ENCODE measurements around the gene ZFP92.
"Not testable (repeated sequence)": the region's sequence is repeated elsewhere in the genome, so short reads cannot be mapped to it uniquely, and the experiment has no call there.

The ZFP92 gene

DNA sequence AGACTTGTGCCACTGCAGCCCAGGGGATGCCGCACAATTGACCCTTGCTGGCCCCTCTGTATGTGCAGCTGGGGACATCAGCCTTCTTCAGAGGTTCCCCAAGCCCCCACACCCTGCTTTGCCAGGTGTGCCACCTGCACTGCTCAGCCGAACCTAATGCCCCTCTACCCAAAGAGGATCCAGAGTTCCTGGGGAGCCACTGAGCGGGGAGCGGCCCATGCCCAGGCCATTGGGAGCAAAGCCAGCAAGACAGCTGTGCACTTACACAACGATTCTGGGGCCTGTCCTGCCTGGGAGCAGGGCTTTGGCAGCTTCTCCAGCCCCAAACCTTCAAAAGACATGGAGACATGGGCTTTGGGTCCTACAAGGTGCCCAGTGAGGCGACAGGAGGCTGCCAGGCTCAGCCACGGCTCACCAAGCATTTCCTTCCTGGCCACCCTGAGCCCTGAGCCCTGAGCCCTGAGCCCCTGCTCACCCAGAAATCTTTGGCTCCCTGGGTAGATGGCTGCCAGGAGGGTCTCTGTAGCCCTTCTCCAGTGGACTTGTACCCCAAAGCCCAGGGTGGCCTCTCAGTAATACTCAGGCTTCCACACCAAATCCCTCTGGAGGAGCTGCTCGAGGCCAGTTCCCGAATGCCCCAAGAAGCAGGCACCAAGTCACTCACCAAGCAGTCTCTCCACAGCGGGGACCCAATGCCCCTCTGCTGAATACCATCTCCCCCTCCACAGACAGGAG is 23.1 kb upstream of the ZFP92 start:
- DNase-seq = no peak

DNA sequence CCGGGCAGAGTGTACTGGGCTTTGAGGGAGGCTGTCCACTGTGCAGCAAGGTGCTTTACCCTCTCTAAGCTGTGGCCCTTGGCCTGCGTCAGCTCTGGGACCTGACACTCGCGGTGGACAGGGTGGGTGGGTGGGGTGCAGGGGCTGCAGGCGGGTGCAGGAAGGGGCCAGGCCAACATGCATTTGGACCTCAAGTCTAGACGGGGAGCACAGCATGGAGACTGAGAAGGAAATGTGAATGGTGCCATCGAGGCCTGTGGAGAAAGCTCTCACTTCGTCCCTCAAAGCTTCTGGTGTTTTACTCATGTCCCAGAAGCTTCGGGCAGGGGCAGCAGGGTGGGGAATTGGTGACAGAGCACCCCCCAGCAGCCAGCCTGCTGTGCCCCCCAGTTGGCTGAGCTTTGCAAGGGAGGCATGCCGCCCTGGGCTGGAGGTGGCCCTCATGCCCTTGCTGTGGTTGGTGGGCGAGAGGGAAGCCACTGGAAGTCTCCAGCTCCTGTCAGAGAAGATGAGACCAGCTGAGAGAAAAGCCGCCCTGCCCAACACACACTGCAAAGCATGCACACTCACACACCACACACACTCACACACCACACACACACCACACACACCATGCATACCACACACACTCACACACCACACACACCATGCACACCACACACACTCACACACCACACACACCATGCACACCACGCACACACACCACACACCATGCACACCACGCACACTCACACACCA is 22.4 kb upstream of the ZFP92 start:
- no peak for DNase-seq

DNA sequence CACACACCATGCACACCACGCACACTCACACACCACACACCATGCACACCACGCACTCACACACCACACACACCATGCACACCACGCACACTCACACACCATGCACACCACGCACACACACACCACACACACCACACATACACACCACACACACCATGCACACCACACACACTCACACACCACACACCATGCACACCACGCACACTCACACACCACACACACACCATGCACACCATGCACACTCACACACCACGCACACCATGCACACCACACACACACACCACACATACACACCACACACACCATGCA is 21.9 kb upstream of the ZFP92 start:
- DNase-seq = not testable (repeated sequence)

DNA sequence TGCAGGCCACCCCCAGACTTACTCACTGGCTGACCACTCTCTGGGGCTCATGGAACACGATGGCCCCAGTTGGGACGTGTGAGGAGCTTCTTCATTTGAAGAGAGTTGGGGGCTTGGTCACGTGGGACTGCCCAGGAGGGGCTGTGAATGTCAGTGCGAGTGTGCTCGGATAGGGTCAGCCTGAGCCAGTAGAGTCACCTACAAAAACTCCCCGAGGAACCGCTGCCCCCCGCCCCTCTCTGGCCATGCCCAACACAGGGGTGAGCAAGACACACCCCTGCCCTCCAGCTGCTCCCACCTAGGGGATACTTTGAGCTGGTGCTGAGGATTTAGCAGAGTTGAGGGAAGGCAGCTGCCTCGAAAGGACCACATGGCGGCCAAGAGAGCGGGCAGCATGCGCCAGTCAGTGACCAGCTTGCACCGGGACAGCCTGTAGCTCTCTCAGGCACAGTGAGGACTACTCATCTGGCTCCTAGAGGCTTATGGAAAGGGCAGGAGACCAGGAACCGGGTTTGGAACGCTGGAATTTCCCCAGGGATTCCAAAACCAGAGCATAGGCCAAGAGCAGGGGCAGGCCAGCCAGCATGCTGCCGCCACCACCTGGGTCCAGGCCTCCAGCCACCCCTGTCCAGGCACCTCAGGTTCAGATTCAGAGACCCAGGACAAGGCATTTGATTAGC is 18.5 kb upstream of the ZFP92 start:
- no peak for DNase-seq

DNA sequence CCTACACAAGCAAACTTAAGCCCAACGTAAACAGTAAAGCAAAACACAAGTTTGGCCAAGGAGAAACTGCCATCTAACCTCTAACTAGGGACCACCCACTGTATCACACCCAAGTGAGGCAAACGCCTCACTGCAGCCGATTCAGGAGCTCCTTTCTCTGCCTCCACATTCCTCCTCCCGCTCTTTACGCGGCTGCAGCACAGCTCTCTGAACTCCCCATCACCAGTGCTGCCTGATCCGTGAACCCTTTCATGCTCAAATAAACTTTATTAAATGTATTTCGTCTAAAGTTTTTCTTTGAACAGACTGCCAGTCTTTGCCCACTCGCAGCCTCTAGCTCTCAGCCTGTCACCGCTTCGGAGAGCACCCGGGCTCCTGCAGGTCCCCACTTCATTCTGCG is 16.7 kb upstream of the ZFP92 start:
- no peak for DNase-seq

DNA sequence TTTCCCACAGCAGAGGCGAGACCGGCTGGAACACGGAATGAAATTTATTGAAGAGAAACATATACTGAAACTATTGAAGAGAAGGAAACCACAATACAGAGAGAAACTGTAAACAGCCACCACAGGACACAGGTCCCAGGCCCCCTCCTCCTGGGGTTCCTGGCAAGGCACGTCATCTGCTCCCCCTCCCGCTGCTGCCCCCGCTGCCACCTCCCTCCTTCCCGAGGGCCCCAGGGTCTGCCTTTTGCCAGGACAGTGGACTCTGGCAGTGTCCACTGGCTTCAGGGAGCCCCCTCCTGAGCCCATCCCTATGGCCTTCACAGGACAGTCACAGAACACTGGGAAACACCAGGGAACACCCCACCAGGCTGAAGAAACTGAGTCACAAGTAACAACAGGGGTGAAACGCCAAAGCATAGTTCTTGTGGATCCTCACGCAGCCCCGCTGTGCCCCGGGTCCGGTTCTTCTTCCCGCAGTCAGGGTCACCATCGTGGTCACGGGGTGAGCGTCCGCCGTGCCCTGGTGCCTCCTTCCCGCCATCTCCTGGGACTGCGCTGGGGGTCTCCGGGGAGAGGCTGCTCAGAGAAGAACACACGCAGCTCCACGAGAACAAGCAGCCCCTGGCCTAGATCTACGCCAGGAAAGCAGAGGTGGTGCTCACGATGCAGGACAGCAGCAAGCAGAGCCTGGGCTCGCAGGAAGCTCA is 15.5 kb upstream of the ZFP92 start:
- DNase-seq = no peak

DNA sequence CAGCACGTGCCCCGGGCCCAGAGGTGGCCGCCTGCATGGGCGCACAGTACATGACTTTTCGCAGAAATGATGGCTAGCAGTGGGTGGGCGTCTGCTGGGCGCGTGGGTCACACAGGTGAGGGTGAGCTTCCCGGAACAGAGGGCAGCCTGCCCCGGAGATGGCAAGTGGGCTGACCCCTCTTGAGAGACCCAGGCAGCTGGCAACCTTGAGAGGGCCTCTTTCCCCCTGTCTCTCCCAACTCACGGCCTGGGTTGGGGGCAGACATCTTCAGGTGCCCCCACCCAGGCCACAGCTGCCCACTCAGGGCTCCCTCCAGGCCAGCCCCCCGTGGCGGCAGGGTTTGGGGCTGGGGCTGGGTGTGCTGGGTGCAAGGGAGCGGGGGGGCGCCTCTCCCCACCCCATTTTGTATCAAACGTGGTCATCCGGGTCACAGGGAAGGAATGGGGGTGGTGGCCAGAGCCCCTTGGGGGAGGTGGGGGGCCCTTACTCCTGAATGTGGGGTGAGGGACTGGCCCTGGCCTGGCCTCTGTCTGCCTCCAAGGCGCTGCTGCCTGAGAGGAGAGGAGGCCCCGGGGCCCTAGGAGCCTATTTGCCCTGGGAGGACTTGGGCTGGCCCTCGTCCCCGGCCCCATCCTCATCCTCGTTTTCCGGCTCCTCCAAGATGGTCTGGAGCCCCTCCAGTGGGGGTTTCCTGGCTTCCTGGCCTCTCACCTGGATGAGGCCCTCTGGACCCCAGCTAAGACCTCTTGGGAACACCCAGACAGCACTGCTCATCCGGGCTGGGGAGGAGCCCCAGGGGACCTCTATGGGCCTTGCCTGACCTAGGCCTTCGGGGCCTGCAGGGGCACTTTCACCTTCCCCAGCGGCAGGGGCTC is 14.7 kb upstream of the ZFP92 start:
- no peak for DNase-seq

DNA sequence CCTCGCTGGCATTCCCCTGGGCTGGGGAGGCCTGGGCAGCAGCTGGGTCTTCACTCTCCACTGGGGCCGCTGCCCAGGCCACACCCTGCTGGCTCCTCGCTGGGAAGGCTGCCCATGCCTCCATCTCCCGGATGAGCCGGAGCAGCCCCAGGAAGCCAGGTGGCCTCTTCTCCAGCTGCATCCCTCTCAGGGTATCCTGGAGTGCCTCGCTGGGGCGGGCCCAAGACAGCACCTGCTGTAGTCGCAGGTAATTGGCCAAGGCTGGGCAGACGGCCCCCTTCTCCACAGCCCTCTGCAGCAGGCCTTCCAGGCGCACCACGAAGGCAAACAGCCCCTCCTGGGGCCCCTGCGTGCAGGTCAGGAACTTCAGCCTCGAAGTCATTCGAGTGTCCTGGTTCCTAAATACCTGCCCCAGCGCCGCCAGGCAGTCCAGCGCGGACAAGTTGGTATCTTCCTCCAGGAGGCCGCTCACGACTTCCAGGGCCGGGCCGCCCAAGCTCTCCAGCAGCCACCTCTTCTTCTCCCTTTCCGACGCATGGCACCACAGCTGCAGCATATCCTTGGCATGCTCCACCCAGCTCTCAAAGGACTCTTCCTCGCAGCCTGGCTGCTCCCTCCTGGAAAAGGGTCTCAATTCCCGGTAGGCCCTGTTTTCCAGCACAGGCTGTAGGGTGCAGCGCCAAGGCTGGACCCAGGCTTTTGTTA is 13.9 kb upstream of the ZFP92 start:
- no peak for DNase-seq

DNA sequence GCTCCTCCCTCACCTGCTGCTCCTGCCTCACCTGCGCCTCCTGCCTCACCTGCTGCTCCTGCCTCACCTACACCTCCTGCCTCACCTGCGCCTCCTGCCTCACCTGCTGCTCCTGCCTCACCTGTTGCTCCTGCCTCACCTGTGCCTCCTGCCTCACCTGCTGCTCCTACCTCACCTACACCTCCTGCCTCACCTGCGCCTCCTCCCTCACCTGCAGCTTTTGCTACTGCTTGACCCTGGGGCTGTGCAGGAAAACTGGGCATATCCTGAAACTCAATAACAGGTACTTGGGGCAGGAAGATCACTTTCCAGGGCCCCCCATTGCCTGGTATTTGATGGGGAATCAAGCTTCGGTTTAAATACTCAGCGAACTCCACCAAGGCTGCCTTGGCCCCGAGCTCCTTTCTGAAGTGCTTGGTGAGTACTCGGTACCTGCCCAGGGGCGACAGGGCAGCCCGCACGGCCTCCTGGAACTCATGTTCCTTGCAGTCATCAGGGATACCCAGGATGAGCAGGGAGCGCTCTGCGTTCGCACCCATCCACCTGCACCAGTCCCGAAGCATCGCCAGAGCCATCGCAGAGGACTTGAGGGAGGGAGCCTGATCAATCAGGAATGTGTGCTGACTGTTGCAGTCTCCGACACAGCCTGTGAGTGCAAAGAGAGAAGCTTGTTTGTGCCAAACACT is 12.9 kb upstream of the ZFP92 start:
- DNase-seq = no peak

DNA sequence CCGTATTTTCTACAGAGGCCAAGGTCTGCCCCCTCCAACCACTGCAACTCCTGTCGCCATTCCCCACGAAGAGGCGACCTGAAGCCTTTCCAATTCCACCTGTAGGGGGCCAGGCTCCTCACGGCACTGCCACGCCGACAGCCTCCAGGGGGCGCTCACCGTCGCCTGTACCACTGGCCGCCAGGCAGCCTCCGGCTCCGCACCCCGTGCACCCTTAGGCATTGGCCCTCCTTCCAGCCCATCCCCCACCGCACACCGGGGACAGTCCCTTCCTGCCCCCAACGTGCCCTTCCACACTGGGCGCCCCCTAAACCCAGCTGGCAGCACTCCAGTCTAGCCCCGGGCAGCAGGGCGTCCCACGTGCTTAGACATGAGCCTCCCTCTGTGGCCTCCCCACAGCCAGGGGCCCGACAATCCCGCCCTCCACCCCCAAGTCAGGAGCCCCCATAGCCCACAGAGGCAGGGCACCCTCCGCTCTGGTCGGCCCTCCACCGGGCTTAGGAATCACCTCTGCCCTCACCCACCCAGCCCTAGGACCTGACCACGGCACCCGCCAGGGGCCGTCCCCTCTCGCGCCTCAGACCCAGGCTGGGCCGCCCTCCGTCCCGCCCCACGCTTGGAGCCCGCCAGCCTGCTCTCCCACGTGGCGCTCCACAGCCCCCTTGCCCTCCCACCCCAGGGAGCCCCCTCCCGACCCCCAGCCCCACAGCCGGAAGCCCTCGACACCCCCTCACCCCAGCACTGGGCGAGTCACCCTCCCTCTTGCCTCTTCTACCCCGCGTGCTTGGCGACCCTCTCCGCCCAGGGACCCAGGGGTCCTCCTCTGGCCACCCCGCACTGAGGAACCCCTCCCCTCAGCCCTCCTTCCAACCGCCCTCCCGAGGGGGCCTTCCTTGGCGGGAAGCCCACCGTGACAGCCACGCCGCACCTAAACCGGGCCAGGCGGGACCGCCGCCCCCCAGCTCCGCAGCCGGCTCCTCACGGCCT is 10.8 kb upstream of the ZFP92 start:
- DNase-seq = no peak

DNA sequence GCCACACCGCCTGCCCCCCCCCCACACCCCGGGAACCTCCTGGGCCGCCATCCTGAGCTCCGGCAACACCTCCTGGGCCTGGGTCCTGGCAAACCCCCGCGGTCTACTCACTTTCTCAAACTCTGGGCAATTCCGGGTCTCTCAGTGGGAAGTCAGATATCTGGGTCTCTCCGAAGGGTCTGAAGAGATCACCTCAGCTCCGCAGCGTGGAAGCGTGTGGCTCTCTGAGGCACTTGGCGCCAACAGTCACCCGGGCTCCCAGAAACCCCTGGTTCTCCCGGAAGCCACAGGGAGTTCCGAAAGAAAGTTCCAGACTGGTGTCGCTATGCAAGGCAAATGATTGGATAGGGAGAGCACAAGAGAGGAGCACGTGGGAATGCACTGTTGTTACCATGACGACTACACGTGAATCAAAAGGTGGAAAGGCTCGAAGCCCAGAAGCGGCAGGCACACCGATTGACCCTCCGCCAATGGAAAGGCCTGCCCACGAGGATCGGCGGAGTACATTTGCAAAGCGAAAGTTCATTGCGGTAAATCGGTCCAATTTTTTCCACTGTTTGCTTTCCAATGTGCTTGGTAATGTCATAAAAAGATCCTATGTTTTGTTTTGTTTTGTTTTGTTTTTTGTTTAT is 10.0 kb upstream of the ZFP92 start, which contains the start of gene PNMA6E:
Gene PNMA6E (minus strand): TSS at position 218 of the 632 bp plus-strand sequence. CDS start 2,501 bp downstream, outside the sequence.
- DNase-seq = no peak

DNA sequence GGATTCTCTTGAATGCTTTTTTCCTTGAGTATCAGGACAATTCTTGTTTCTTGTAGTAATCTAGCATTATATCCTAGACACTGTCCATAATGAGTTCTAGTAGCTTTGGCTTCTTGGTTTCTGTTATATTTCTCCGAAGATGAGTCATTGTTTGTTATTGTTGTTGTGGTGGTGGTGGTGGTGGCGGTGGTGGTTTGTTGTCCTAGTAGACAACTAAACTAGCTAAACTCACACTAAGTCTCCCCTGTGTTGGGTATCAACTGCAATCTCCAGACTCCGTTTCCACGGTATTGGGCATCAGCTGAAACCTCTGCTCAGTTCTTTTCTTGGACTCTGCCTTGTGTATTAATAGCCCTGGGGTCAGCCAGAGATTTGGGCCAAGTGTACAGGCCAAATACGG is 6.9 kb upstream of the ZFP92 start:
- DNase-seq = not testable (repeated sequence)

DNA sequence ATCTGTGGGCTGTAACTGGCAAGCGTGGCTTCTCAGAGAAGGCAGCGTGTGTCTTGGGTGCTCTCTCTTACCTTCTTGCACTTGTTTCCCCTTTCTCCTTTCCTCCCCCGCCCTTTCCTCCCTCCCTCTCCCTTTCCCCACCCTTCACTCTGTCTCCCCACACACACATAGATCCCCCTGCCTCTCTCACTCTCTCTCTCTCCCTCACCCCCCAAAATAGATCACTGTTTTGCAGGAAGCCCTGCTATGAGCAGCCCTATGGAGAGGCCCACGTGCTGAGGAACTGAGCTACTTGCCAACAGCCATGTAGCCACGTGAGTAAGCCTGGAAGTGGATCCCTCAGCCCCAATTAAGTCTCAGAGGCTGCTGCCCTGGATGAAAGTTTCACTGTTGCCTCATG is 5.8 kb upstream of the ZFP92 start:
- no peak for DNase-seq

DNA sequence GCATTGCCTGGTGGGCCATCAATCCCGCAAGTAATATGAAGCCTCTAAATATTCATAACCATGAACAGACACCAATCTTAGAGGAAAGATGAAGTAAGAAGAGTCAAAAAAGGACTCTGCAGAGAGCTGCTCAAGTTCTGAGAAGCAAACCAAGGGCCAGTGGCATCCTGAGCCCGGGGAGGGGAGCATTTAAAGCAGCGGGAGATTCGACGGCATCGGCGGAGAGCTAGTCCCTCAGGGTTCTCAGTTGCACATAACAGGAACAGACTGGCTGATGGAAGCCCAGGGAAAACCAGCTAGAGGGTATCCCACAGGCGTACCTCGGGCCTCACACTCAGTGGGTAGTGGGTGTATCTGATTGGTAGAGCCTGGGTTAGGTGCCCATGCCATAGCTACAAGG is 5.3 kb upstream of the ZFP92 start:
- no peak for DNase-seq

DNA sequence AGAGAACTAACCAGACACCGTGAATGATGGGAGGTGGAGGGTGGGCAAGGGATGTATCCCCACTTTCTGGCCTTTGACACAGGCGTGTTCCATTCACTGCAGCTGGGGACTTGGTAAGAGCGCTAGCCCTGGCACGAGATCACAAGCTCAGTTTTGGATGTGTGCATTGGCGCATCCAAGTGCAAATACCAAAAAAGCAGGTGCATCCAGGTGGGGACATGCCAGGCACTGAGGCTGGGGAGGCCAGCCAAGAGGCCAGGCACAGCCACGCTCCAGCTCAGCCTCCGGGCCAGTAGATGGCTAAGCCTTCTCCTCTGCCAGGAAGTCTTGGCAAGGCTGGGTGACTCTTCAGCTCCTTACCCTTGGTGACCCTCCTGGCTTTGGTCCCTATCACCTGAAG is 4.4 kb upstream of the ZFP92 start:
- DNase-seq = no peak

DNA sequence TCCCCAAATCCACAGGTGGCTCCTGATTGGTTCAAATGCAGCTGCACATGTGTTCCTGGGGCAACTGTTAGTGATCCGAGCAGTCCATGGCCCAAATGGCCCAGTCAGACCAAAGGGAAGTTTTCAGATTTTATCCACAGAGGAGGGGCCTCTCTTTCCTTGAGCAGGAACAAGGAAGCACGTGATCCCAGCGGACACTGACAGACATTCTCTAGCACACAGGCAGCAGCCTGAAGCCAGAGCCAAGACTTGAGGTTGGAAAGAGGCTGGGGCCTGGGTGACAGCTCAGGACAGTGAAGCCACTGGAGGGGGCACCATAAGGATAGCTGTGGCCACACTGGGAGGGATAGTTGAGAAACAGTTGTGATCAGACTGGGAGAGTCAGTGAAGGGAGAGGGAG is 3.5 kb upstream of the ZFP92 start:
- DNase-seq = no peak

DNA sequence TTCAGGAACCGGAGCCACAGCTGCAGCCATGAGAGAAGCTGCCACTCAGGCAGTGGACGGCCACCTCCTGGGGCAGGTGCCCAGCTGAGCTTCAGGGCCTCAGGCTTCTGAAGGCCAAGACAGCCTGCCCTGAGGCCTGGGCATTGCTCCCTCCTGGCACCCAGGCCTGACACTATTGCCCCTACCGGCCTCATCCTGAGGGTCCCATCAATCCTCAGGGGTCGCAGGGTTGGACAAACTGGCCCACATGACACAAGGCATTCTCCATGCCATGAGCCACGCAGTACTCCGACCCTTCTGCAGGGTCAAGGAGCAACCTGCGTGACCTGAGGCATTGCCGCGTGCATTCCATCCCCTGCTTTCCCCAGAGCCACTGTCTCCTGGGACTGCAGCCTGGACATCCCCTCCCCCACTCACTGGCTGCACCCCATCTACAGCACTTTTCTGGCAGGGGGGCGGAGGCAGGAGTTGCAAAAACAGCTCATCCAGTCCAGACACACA is 3.0 kb upstream of the ZFP92 start:
- DNase-seq = no peak

DNA sequence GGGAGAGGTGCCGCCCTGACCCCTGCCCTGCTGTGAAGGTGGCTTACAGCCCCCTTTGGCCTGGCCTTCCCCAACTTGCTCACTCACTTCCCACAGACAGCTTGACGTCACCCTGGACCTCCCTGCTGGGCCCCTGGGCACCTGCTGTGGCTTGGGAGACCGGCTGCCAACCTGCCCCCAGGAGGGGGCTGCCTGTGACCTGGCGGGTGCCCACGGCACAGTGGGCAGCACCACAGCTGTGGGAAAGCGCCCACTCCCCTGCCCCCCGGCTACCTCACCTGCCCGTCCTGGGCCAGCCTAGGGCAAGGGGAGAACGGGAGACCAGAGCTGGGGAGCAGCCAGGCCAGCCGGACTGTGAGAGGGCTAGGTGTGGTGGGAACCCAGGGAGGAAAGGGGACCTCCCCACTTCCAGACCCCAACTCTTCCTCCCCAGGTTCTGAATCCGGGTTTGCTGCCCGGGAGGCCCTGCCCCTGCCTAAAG is 2.4 kb upstream of the ZFP92 start:
- no peak for DNase-seq

Measured in NCI-H510A (cell line).